ENCODE results near the gene EDARADD. TPM values are rescaled to one million over a fixed set of nuclear protein-coding genes. Genes with fewer than 3 reads are reported as not detected.
A peak's percentile ranks its signal among the peaks of the same experiment; 100 is the strongest.

Gene EDARADD
- total RNA-seq, 1 donor from 2014 or later, result not detected

GRCh38 chr1:236392182-236392581, 1.9 kb upstream of the EDARADD start:
- DNase-seq (ENCODE audit: low read depth in 2 of 2), result no peak

DNA sequence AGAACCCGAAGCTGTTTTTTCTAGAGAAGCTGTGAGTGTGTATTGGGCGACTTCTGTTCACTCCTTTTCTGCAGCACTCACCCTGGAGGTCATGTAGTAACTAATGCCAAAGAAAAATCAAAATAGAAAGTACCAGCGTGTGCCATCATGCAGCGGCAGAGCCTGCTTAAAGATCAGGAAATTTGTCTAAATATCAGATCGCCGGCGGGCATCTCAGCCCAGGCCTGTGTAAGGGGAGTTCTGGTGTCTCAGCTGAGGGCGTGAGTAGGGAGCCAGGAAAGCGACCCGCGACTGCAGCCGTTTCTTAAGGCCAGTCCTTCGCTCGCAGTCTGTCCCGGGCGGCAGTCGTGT, 768 bp downstream of the EDARADD start:
- no peak for DNase-seq (ENCODE audit: low read depth in 2 of 2)

GRCh38 chr1:236395230-236395946, 1.3 kb downstream of the EDARADD start:
- no peak for DNase-seq (ENCODE audit: low read depth in 2 of 2)

- DNase-seq (ENCODE audit: low read depth in 2 of 2), result no peak
Observed at GRCh38 chr1:236395947-236396664, 2.0 kb downstream of the EDARADD start.

DNA sequence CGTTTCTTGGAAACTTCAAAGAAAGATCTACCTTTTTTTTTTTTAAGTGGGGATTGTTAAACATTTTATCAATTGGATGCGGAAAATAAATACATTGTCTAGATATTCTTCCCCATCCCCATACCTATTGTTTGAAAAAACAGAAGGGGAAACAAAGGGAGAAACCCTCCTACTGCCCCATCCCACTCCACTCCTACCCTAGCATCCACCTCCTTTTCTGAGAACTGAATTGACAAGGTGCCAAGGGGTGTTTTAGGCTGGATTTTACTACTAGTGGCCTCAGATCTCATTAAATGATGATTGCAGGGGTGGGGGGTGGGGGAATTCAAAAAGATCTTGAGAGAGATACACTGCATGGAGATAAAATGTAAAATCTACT, 2.6 kb downstream of the EDARADD start:
- no peak for DNase-seq (ENCODE audit: low read depth in 2 of 2)

DNA sequence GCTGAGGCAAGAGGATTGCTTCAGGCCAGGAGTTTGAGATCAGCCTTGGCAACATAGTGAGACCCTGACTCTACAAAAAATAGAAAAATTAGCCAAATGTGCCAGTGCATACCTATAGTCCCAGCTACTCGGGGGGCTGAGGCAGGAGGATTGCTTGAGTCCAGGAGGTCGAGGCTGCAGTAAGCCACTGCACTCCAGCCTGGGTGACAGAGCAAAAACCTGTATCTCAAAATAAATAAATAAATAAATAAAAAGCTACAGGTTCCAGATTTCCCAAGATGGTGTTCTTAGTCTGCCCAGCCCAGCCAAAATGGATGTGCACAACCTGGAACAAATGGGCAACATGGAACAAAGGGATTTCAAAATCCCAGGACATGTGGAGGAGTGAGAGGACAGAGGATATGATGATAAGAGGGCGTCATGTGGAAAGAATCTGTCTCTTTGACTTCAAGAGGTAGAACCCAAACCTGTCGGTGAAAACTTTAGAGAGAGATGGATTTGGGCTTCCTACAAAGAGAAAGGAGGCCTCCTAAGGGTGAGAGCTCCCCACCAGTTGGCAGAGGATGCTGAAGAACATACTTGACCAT, 3.2 kb downstream of the EDARADD start:
- DNase-seq (ENCODE audit: low read depth in 2 of 2), result no peak

GRCh38 chr1:236398538-236398937, 4.5 kb downstream of the EDARADD start:
- DNase-seq (ENCODE audit: low read depth in 2 of 2), result no peak

DNA sequence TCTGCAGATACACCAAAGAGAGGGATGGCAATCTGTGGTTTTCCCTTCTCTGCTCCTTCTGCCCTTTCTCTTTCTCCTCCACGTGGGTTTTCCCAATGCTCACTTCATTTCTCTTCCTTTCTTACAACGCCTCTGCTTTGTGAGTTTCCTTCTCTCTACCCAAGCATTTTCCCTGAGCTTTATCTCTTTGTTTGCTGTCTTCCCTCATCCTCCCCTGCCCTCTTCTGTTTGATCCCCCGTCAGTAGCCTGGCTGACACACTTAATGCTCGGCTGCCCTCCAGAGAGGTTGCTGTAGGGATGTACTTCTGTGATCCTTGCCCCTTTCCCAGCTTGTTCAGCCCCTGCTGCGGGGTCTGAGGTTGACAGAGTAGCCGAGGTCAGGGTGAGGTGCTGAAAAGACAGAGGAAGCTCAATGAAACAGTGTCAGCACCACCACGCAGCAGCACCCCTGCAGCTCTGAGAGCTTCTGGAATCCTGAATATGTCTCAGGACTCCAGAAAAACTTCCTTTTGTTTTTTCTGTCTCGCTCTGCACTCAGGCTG, 6.0 kb downstream of the EDARADD start:
- DNase-seq (ENCODE audit: low read depth in 2 of 2), result no peak

DNA sequence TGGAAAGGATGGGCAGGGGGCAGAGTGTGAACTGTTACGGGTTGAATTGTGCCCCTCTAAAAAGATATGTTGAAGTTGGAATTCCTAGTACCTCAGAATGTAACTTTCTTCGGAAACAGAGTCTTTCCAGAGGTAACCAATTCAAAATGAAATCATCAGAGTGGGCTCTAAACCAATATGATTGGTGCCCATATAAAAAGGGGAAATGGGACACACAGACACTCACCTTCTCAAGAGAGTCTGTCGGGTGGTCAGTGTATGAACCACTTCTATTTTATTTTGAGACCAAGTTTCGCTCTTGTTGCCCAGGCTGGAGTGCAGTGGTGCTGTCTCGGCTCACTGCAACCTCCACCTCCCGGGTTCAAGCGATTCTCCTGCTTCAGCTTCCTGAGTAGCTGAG, 7.6 kb downstream of the EDARADD start:
- no peak for DNase-seq (ENCODE audit: low read depth in 2 of 2)

DNA sequence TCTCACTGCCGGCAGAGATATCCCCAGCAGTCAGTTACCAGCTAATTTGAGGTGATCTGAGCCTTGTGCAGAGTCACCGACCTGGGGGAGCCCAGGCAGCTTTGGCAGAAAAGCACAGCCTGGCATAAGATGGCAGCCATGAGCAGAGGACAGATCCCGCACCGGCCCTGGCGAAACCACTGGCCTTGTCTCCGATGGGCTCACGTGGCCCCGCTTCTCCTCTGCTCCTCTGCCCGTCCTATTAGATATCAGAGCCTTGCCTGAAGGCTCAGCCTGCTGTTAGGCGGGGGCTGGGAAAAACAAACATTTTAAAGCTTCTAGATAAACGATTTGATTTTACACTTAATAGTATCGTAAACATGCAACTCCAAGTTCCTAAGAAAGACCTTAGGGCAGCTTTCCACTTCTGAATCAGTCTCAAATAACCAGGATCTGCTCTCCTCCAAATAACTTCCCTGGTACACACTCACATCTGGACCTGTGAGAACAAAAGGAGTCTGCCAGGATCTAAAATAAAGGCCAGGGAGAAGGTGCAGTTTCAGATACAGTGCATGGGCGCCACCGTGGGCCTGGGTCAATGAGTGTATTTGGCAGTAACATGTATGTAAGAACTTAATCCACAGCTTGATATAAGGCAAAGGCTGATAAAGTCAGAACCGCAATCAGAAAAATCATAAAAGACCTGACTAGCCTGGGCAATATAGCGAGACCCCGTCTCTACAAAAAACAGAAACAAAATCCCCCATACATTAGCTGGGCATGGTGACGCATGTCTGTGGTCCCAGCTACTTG, 10.0 kb downstream of the EDARADD start:
- no peak for DNase-seq (ENCODE audit: low read depth in 2 of 2)

- no peak for DNase-seq (ENCODE audit: low read depth in 2 of 2)
Observed at GRCh38 chr1:236407059-236407458, 13.0 kb downstream of the EDARADD start.

DNA sequence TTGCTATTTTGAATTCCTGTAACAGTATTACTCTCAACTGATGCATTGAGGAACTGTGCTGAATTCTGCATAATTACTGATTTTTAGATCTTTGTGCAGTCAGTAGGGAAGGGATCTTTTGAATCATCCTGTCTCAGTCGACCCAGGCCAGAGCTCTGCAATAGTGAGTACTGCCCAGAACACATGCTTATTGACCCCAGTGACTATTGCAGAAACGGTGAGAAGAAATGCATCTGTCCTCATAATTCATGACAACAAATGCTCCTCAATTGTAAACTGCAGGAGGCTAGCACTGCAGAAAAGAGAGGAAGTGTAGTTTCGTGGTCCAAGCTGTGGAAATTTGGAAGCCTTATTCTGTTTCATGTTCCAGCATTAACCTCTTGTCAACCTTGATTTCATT, 19.6 kb downstream of the EDARADD start:
- DNase-seq (ENCODE audit: low read depth in 2 of 2), result no peak

DNA sequence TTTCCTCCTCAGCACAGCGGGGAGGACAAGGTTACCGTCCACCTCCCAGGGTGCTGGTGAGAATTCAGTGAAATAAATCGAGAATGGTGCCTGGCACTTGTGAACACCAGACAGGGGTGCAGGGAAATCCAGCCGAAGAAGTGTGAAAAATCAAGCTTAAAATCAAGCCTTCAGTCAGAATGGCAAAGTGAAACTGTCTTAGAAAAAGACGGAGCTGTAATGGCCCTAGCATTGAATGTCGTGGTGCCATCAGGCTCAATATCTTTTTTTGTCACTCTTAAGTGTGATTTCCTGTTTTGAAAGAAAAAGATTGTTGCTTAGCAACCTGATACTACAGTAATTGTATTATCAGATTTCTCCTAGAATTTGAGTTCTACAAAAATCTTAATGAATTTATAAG, 22.1 kb downstream of the EDARADD start:
- DNase-seq (ENCODE audit: low read depth in 2 of 2), result peak in 1 of 2 donors; percentile 19

GRCh38 chr1:236417336-236417735, 23.2 kb downstream of the EDARADD start:
- no peak for DNase-seq (ENCODE audit: low read depth in 2 of 2)

GRCh38 chr1:236419502-236419901, 25.4 kb downstream of the EDARADD start:
- no peak for DNase-seq (ENCODE audit: low read depth in 2 of 2)

- DNase-seq (ENCODE audit: low read depth in 2 of 2), result peak in 1 of 2 donors; percentile 6
Observed at GRCh38 chr1:236421022-236421421, 26.9 kb downstream of the EDARADD start.

- DNase-seq (ENCODE audit: low read depth in 2 of 2), result no peak
Observed at GRCh38 chr1:236421850-236422516, 27.9 kb downstream of the EDARADD start.

GRCh38 chr1:236422517-236422876, 28.4 kb downstream of the EDARADD start:
- no peak for DNase-seq (ENCODE audit: low read depth in 2 of 2)

DNA sequence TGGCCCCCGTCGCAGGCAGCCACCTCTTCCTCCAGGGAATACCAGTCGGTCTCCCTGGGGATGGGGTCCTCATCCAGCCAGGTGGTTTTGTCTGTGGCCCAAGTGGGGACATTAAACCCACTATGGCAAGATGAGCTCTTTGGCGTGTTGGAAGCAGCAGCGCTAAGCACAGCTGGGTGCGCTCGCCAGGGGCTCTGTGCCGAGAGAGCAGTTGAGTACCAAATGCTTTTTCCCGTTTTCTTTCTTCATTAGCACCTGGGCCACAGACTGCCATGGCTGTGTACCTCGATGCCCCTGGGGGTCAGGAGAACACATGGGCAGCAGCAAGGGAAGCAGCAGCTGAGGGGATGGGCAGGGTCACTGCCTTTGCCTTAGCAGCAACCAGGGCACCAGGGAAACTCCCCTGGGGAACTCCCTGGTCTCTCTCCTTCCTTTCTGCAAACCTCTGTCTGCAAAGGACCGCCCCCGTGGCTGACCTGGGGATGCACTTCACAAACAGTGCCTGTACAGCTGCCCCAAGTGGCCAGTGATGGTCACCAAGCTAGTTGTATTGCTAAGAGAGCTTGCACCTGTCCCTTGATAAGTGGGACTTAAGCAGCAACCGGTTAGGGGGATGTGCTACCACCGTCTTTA, 31.1 kb downstream of the EDARADD start:
- DNase-seq (ENCODE audit: low read depth in 2 of 2), result no peak

GRCh38 chr1:236426215-236426614, 32.1 kb downstream of the EDARADD start:
- no peak for DNase-seq (ENCODE audit: low read depth in 2 of 2)

DNA sequence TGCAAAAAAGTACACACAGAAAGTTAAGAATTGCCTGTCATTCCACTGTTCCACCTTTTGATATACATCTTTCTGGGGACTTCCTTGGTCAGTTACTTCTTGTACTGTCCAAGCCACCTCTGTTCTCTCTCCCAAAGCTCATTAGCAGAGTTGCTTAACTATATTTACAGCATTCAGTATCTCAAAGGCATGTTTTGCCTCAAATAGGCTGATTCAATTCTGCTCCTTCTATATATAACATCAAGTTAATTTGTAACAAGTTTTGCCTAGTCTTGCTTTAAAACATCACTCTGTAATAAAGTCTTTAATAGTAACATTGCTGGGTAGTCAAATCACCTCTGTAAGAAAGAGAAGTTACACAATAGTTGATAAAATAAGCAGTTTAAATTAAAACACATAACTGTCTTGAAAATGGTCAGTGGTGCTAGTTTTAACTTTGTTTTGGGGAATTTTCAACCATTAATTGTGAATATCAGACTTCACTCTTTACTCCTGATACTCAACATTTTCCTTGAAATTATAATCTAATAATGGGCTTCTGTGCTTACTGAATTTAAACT, 35.7 kb downstream of the EDARADD start:
- DNase-seq (ENCODE audit: low read depth in 2 of 2), result no peak
